Measurements from ENCODE around the gene SHBG.
"Not testable (repeated sequence)": the region's sequence is repeated elsewhere in the genome, so short reads cannot be mapped to it uniquely, and the experiment has no call there.

Gene SHBG

GRCh38 chr17:7612294-7612640, 17.7 kb upstream of the SHBG start:
- DNase-seq, result no peak

DNA sequence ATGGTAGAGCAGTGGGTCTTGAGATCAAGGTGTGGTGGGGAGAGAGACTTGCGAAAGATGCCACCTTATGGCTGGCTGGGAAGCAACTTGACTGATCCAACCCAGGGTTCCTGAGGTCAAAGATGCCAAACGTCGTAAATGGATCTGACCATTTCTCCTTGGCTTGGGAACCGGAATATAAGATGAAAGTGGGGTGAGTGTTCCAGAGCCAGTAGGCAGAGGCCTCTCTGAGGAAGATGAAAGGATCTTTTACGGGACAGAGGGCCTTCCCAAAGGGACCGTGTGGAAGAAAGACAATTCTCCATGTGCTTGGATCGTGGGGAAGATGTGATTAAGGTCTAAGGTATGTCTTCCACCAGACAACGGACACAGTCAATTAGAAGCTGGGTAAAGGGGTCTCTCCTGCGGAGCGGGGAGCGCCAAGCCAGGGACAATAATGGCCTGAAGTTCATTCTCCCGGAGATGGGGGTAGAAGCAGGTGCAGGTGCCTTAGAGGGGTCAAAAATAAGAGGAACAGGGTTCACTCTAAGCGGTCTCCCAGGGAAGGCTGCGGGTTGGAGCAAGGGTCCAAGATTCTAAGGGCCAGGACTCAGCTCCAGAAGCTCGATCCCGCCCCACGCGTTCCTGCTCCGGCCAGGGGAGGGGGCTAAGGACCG, 16.0 kb upstream of the SHBG start:
- DNase-seq, result no peak

DNA sequence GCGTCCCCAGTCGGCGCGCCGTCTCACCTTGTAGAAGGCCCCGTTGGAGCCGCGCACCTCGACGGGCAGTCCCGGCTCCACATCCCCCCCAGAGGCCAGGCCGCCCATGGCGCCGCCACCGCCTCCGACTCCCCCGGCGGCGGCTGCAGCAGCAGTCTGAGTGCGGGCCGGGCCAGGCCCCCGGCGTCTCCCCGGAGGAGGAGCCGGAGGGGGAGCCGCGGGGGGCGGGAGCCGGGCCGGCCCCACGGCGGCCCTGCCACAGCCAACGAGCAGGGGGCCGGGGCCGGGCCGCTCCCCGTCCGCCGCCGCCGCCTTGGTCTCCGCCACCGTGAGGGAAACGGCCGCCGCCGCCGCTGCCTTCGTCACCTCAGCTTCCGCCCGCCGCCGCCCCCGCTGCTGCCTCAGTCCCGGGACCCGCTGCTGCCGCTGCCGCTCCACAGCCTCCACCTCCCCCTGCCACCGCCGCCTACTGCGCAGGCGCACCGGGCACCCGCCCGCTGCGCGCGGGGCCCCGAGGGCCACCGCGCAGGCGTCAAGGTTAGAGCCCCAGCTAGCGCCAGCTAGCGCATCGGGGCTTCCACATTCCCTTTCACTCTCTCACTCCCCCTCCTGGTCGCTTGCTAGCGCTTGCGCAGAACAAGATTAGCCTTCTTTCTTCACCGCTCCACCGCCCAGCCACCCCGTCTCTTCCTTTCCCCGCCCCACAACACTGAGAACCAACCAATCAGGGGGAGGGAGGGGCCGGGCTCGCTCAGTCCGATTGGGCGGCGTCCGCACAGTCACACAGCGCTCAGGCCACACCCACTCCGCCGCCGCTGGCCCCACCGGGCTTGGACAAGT, 15.3 kb upstream of the SHBG start, which contains the start of gene FXR2:
TSS of gene FXR2 (minus strand) at position 473 of the 840 bp plus-strand sequence. CDS start at position 108, 365 bp downstream.
- DNase-seq, result peak; percentile 99

DNA sequence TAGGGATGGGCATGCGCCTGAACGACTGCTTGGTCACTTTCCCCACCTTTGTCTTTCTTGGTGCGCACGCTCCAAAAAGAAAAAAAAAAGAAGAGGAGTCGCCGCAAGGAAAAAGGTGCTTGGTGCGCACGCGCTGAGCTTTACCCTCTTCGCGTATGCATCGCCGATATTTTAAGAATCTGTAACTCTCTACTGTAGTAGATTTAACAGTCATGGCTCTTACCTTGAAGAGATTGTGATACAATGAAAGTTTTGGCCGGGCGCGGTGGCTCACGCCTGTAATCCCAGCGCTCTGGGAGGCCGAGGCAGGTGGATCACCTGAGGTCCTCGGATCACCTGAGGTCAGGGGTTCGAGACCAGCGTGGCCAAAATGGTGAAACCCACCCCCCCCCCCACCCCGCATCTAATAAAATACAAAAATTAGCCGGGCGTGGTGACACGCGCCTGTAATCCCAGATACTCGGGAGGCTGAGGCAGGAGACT, 14.6 kb upstream of the SHBG start:
- DNase-seq, result no peak

DNA sequence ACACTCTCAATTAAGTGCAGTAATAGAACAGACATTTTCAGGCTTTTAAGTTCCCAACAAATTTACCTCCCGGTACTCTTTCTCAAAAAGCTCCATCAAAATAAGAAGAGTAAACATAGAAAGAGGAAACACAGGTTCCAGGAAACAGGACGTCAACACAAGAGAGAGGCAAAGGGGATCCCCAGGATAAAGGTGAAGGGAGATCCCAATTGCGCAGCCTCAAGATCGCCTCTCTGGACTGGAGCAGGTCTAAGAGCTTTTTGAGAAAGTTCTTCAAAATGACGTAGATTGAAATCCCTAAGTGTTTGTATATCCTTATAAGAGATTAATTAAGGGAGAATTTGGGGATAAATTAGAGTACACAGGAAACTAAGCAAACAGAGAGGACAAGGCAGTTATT, 11.3 kb upstream of the SHBG start:
- no peak for DNase-seq

DNA sequence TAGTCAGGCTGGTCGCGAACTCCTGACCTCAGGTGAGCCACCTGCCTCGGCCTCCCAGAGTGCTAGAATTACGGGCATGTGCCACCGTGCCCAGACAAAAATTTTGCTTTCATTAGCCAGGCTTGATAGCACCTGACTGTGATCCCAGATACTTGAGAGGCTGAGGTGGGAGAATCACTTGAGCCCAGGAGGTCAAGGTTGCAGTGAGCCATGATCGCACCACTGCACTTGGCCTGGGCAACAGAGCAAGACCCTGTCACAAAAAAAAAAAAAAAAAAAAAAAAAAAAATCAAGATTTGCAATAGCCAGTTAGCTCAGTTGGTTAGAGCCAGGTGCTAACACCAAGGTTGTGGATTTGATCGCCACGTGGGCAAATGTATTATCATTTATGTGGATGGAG, 9.1 kb upstream of the SHBG start:
- no peak for DNase-seq

DNA sequence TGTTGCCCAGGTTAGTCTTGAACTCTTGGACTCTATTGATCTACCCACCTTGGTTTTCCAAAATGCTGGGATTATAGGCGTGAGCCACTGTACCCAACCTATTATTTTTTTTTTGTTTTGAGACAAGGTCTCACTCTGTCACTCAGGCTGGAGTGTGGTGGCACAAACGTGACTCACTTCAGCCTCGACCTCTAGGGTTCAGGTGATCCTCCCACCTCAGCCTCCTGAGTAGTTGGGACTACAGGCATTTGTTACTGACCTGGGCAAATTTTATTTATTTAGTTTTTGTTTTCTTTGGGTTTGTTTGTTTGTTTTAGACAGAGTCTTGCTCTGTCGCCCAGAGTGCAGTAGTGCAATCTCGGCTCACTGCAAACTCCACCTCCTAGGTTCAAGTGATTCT, 6.3 kb upstream of the SHBG start:
- no peak for DNase-seq

DNA sequence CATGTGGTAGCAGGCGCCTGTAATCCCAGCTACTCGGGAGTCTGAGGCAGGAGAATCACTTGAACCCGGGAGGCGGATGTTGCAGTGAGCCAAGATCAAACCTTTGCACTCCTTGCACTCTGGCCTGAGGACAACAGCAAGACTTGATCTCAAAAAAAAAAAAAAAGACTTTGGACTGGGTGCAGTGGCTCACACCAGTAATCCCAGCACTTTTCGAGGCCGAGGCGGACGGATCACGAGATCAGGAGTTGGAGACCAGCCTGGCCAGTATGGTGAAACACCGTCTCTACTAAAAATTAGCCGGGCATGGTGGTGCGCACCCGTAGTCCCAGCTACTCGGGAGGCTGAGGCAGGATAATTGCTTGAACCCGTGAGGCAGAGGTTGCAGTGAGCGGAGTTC, 4.2 kb upstream of the SHBG start:
- DNase-seq, result not testable (repeated sequence)

DNA sequence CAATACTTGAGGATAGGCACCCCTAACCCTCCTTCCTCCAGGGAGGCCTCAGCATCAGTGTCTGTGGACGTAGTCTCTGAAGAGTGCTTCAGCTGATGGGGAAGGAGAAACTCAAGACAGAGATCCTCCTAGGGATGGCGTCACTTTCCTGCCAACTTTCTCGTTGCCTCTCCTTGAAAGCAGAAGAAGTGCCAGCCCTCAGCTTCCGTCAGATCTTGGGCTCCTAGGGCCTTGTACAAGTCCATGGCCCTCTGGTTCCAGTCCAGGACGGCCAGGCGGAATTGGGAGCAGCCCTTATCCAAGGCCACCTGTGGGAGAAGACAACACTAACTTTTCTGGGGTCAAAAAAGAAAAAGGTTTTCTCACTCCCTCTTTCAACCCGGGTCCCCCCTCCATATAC, 3.6 kb upstream of the SHBG start:
- peak; percentile 41 for DNase-seq

DNA sequence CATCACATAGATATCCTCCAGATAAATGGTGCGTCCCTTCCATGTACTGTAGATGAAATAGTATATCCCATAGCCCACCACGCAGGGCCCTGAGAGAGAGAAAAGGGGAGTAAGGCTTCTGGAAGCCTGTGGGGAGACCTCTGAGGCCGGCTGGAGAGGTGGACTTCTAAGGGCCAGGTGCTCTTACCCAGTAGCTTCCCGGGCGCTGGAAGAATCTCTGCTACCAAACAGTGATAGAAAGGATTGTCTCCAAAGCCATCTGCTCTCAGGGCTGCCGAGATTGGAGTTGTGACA, 3.0 kb upstream of the SHBG start:
- DNase-seq, result no peak

GRCh38 chr17:7627250-7628121, 2.4 kb upstream of the SHBG start, which contains the start of gene SAT2:
Gene SAT2 (minus strand): TSS chr17:7627821. CDS start chr17:7627635, 186 bp downstream.
- peak; percentile 83 for DNase-seq

DNA sequence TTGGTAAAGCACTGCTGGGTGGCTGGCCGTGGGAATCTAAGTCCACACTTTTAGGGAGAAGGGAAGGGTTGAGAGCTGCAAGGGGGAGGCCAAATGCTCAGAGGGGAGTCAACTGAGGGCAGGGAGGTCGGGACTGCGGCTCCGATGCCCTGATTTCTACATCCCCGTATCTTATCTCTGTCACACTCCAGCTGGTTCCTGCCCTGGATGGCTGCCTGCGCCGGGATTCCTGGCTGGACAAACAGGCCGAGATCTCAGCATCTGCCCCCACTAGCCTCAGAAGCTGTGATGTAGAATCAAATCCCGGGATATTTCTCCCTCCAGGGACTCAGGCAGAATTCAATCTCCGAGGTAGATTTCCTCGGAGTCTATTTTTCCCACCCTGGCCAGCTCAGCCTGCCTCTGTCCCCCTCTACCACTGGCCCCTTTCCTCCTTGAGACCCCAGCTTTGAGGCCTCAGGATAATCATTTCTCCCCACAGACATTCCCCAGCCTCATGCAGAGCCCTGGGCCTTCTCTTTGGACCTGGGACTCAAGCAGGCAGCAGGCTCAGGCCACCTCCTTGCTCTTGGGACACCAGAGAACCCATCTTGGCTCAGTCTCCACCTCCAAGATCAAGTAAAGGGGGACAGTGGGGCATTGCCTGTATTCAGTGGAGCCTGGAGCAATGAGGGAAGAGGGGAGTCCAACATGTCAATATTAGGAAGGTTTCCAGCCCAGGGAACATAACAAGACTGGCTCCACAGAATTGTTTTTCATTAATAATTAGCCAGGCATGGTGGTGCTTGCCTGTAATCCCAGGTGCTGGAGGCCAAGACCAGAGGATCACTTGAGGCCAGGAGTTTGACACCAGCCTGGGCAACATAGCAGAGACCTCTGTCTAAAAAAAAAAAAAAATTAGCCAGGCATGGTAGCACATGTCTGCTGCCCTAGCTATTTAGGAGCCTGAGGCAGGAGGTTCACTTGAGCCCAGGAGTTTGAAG, 1.8 kb downstream of the SHBG start:
- DNase-seq, result no peak

- peak; percentile 63 for DNase-seq
These were observed 2.6 kb downstream of the SHBG start for GRCh38 chr17:7632492-7632894.

DNA sequence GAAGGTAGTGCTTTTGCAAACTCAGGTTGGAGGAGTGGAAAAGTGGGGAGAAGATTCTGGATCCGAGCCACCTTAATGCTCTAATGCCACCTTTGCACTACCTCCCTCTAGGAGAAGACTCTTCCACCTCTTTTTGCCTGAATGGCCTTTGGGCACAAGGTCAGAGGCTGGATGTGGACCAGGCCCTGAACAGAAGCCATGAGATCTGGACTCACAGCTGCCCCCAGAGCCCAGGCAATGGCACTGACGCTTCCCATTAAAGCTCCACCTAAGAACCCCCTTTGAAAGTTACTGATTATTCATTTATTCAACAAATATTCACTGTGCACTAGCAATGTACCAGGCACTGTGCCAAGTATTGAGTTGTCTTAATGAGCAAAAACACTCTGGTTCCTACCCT, 3.2 kb downstream of the SHBG start:
- no peak for DNase-seq

DNA sequence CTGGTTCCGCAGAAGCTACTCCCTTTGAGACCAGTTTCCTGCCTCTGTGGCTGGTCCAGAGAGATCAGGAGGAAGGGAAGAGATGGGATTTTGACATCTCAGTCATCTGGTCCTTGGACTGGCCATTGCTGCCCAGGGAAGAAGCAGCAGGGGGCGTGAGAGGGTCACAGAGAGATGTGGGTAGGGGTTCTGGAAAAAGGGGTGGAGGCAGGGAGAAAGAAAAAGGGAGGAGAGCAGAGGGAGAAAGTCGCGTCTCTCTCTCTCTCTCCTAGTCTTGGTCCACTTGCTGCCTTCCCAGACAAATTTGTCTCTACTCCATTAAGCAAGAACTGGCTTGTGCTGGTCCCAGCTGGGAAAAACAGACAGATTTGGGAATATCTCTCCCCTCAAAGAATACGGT, 4.4 kb downstream of the SHBG start:
- DNase-seq, result no peak

GRCh38 chr17:7636163-7636562, 6.2 kb downstream of the SHBG start:
- no peak for DNase-seq

GRCh38 chr17:7640783-7641182, 10.8 kb downstream of the SHBG start:
- DNase-seq, result no peak

GRCh38 chr17:7641635-7642034, 11.7 kb downstream of the SHBG start:
- DNase-seq, result not testable (repeated sequence)

DNA sequence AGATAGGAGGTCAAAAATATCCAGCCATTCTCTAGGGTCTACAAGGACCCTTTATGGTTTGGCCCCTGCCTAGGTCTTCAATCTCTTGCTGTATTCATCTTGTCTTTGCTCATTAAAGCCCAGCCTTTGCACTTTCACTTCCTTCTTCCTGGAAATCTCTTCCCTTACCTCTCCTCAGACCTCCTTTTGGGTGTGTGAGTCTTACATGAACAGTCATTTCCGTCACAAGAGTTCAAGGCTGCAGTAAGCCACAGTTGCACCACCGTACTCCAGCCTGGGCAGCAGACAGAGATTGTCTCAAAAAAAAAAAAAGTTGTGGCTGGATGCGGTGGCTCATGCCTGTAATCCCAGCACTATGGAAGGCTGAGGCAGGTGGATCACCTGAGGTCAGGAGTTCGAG, 14.8 kb downstream of the SHBG start:
- DNase-seq, result peak; percentile 99

GRCh38 chr17:7646457-7646856, 16.5 kb downstream of the SHBG start:
- no peak for DNase-seq

DNA sequence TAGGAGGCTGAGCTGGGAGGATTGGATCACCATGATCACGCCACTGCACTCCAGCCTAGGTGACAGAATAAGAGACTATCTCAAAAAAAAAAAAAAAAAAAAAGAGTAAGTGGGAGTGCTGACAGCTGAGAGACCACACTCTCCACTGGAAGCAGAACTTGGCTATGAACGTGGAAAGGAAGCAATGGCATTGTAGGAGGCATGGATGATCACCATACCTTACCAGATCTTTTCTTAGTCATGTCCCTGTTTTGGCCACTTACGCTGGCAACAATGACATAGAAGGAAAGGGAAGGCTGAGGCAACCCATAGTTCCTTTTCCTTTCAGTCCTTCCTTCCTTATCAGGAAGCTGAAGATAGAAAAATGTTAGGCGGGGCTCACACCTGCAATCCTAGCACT, 17.1 kb downstream of the SHBG start:
- no peak for DNase-seq

DNA sequence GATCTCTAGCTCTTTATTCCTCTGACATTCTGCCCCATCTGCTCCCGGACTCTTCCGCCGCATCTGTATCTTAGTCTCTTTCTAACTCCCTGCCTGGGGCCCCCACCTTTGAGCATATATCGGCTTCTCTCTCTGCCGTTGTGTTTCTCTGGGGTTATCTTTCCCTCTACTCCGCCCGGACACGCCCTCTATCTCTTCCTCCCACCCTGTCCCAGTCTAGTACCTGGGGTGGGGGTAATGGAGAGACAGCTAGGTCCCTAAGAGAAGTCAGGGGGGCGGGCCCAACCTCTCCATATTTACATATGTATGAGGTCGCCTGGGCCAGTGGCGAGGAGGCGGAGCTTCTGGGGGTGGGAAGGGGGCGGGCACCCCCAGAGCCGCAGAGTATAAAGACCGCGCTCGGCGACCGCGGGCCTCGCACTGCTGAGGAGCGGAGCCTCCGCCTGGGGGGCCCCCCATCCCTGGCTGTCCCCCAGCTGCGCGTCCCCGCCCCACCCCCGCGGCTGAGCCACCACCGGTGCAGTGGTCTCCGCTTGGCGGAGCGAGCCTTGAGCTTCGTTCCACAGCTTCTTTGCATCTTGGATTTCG, 20.7 kb downstream of the SHBG start, which contains the start of gene ATP1B2:
TSS of gene ATP1B2 (plus strand) at position 418 of the 588 bp plus-strand sequence. CDS start 593 bp downstream, outside the sequence.
- DNase-seq, result peak; percentile 31

Measured in MV-4-11 (cell line).